ENCODE measurements around the gene ATP5PO.

DNA sequence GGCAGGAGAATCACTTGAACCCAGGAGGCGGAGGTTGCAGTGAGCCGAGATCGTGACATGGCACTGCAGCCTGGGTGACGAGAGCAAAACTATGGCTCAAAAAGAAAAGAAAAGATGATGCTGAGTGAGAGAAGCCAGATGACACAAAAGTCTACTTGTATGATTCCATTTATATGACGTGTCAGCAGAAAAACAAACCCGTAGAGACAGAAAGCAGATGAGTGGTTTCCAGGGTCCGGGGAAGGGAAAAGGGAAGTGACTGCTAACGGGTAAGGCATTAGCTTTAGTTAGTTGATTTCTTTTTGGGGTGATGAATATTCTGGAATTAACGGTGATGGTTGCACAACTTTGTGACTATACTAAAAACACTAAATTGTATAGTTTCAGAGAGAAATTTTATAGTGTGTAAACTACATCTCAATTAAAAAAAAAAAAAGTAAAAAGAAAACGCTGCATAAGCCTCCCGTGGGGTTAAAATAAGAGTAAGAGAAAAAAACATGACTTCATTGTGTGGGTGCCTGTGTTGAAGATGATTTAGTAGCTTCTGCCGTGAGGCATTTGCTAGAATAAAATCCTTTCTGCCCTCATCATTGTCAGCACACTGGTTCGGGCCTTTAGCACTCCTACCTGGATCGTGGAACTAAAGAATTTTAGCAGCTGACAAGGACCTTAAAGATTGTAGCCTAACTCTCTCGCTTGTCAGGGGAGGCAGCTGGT is 24.7 kb upstream of the ATP5PO start:
- TF ChIP-seq, protein P1, sequence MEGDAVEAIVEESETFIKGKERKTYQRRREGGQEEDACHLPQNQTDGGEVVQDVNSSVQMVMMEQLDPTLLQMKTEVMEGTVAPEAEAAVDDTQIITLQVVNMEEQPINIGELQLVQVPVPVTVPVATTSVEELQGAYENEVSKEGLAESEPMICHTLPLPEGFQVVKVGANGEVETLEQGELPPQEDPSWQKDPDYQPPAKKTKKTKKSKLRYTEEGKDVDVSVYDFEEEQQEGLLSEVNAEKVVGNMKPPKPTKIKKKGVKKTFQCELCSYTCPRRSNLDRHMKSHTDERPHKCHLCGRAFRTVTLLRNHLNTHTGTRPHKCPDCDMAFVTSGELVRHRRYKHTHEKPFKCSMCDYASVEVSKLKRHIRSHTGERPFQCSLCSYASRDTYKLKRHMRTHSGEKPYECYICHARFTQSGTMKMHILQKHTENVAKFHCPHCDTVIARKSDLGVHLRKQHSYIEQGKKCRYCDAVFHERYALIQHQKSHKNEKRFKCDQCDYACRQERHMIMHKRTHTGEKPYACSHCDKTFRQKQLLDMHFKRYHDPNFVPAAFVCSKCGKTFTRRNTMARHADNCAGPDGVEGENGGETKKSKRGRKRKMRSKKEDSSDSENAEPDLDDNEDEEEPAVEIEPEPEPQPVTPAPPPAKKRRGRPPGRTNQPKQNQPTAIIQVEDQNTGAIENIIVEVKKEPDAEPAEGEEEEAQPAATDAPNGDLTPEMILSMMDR (conservative IDR thresholded peaks at IDR 0.05 in 1 of 2, IDR thresholded peaks at IDR 0.05 in 1 of 2; ENCODE audit: extremely low read depth in 1 of 2, insufficient read depth in 1 of 2, low read depth in 1 of 2, low read length in 2 of 2) = no peak
- no peak for TF ChIP-seq EZH2 (IDR thresholded peaks at IDR 0.05; ENCODE audit: borderline replicate concordance, low read length)
